ENCODE results near the gene NFS1.

NFS1 gene

DNA sequence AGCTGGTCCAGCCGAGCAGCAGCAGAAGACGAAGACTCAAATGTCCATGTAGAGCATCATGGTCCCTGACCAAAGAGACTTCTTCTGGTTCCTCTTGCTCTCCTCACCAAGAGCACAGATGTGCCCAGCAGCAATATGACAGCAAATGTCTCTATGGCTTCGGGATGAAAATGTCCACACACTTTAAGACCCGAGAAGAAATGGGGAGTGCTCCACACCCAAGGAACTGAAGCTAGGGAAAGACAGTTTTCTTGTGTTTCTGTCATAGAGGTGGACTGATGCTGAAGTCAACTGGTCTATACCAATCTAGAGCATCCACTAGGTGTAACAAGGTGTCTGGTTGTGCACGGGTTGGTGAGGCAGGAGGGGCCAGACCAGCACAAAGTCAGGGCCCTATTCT is 29.9 kb downstream of the NFS1 start:
- no peak for DNase-seq

DNA sequence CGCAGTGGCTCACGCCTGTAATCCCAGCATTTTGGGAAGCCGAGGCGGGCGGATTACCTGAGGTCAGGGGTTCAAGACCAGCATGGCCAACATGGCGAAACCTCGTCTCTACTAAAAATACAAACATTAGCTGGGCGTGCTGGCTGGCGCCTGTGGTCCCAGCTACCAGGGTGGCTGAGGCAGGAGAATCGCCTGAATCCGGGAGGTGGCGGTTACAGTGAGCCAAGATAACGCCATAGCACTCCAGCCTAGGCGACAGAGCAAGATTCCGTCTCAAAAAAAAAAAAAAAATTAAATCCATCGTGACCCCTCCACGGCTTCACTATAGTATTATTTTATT is 33.2 kb downstream of the NFS1 start:
- DNase-seq: no peak

DNA sequence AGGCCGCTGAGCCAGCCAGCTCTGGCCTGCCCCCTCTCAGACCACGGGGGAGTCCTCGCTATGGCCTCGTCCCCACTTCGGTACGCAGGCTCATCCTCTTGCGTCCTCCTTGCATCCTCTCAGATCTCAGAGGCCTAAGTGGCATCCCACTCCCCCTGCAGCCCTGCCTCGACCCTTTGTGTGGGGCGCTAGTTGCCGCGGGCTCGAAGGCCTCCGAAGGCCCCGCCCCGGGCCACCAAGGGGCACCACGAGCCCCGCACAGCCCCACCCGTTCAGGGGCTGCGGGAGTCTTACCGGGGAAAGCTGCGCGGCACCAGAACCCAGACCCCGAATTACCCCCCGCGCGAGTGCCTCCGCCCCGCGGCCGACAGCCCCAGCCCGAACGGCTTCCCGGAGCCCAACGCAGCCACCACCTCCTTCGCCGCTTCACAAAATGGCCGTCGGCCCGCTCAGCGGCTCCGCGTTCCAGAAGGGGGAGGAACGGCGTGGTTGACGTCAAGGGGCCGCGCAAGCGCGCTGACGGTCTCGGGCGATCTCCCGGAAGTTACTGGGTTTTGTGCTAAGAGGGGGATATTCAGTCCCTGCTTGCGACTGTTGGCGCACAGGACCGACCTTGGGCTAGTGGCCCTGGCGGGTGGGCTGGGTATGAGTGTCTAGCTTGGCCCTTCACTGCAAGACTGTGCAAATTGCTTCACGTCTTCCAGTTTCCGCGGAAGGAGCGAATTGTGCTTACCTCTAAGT is 34.5 kb downstream of the NFS1 start, which contains the start of the genes CPNE1 and RBM12:
Gene CPNE1, minus strand, starts transcription at position 435 of the 741 bp plus-strand sequence. CDS start 31,977 bp downstream, outside the sequence.
Gene RBM12, minus strand, starts transcription at position 435 of the 741 bp plus-strand sequence. CDS start 9,578 bp downstream, outside the sequence.
- peak; percentile 88 for DNase-seq

DNA sequence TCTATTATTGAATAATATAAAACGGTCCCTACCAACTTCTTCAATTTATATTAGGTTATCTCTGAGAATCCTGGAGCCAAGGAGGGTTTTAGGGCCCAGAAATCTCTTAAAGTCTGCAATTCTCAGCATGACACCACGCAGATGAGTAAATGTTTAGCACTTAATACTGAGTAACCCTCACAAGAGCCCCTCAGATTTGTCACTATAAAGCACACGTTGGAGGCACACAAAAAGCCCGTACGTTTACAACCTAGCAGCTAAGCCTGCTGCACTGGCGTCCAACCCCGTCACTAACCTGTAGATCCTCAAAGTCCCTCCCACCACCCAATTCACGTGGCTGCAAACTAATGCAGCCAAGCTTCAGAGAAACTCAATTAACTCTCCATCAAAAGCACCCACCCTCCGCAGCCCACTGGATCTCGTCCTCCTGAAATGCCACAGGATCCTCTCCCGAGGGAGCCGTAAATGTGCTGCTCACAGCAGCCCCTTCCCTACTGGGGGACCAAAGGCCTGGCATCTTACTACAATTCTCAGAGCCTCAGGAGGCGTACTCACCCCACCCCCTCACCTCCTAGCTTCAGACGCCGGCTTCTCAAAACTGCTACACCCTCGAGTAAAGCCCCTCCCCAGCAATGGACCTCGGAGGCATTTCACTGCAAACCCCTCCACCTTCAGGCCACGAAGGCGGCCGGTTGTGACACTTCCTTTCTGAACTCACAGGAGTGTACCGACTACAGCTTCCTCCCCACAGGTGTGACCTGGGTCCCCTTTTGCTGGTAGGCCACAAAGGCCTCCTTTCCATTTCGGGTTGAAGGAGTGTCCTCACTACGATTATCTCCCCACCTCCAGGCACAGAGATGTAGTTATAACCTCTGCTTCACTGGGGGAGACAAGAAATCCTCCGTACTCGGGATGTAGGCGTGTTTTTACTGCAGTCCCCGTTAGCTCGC is 35.4 kb downstream of the NFS1 start:
- DNase-seq: peak; percentile 39

DNA sequence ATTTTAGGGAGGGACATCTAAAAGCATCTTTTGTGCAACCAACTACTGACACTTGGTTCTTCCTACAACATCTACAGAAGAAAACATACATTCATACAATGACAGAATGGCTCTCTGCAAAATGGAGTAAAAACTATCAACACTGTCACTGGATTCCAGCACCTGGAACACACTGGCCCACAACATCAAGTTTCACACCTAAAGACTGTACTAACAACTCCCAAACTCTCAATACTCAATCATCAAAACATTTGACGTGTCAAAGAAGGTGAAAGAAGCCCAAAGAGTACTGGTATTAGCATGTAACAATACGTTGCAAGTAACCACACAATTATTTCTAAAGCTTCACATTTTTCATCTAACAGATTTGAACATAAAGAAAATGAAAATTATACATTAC is 36.6 kb downstream of the NFS1 start:
- no peak for DNase-seq

DNA sequence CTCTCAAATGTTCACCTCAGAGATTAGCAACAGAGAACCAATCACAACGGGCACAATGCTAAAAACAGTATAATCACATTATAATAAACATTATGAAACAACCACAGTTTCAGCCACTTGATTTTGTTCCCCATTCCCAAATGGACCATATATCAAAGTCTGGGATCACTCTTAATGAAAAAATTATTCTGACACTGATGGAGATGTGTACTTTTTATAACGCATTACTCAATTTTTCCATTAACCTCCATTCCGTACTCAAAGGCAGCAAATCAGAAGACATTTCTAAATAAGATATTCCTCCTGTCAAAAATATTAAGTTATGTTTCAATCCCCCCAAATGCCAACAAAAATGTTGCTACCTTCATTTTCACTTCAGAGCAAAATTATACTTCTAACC is 37.2 kb downstream of the NFS1 start:
- no peak for DNase-seq

DNA sequence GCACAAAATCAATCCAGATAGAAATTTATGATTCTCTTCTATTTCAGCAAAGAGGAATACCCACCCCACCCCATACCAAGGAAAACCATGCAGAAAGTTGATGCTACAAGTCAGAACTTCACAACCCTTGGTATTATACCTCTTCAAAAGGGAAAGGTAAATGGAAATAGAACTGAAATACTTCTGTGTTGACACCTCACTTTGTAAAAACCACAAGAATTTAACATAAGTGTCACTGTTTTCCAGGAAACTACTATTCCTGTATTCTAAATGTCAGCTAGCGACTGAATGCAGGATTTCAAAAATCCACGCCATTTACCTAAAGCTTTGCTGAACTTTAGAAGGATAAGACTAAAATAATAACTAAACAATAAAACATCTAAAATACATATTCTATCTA is 38.1 kb downstream of the NFS1 start:
- DNase-seq: no peak

DNA sequence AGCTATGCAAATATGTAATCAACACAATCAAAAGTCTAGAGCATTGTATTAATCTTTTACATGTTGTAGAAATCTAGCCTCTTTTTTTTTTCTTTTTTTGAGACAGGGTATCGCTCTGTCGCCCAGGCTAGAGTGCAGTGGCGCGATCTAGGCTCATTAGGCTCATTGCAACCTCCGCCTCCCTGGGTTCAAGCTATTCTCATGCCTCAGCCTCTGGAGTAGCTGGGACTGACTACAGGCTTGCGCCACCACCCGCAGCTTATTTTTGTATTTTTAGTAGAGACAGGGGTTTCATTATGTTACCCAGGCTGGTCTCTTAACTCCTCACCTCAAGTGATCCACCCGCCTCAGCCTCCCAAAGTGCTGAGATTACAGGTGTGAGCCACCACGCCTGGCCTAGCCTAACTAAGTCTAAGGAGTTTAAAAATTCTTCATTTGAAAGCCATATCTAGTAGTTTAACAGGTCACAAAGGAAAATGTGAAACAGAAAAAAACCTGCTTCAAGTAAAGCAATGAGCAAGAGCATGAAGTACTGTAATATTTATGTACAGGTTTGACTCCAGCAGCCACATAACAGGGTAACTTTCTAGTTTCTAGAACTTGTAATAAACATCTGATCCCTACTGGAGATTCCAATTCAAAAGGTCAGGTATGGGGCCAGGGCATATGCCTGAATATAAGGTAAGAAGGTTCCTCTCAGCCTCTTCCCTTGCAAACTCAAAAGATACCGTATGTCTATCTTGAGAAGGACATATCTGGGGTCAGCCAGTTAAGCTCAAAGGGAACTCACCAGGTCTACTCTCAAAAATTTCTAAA is 38.8 kb downstream of the NFS1 start:
- DNase-seq: peak; percentile 22

DNA sequence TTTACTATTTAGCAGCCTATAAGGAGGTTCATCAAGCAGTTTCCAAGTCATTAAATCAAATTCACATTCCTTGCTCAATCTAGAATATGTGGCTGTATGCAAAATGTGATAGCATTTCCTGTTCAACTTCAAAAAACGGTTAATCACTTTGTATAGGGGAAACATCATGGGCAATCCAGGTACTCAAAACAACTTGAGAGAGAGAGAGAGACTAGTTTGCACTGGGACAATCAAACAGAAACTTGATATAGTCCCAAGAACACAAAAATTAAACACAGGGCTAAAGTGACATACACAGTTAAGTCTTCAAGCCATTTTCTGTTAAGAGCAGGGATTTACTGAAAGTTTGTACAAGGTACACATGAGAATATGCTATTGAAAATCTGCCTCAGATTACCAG is 41.9 kb downstream of the NFS1 start:
- no peak for DNase-seq

DNA sequence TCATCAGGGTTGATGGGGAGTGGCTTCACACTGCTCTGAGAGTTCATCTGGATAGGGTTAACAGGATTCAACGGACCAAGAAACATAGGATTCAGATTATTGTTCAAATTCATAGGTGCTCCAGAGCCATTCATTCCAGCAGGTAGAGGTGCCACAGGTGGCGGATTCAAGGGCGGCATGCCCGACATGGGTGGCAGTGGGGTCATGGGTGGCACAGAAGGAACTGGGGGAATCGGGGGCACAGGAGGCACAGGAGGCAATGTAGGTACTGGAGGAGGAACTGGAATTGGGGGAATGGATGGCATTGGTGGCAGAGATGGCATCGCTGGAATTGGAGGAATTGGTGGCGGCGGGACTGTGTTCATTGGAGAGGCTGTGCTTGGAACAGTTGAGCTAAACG is 44.7 kb downstream of the NFS1 start:
- DNase-seq: no peak

DNA sequence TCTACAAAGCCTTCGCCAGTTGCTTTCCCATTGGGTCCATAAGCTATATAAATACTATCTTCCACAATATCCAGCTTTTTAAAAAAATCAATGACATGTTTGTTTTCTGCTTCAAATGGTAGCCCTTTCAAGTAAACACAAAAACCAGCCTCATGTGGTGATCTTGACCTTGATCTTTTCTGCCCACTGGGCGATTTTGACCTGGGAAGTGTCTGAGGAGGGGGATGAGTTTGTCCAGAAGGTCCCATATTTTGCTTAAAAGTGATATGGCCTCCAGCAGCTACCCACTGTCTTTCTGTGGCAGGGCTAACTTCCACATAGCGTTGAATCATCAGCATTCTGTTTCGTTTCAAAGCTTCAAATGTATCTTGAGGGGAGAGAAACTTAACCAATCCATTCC is 45.3 kb downstream of the NFS1 start:
- DNase-seq: no peak

DNA sequence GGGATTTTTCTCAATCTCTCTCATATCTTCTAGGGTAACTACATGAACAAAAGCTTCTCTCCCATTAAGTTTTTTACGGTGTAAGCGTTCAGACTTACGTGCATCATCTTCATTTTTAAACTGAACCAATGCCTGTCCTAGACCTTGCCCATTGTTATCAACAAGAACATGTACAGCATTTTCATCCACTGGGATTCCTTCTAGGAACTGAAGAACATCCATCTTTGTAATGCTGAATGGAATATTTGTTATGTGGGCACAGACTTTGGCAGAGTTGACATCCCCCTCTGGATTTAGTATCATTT is 45.8 kb downstream of the NFS1 start:
- DNase-seq: no peak

DNA sequence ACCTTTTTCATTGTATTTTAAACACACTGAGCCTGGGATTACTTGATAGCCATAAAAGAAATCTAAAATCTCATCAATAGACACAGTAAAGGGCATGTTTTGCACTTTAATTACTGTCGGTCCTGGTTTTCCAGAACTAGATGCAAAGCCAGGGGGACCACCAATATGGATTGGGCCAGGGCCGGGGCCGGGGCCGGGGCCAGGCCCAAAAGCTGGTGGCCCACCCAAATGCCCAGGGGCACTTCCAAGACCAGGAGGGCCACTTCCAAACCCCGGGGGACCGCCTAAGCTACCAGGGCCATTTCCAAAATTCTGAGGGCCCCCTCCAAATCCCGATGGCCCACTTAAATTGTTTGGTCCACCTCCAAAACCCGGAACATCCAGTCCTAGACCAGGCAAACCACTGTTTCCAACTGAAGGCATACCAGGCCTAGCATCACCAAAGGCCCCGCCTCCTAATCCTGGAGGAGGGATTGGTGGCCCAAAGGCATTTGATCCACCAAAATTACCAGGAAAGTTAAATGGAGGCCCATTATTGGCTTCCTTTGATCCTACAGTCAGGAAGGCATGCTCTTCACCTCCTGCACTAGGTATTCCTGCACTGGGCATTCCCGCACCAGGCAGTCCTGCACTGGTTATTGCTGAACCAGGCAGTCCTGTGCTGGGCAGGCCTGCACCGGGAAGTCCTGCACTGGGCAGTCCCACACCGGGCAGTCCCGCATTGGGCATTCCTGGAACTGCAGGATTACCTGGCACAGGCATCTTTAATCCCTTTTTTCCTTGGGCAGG is 46.3 kb downstream of the NFS1 start:
- no peak for DNase-seq

DNA sequence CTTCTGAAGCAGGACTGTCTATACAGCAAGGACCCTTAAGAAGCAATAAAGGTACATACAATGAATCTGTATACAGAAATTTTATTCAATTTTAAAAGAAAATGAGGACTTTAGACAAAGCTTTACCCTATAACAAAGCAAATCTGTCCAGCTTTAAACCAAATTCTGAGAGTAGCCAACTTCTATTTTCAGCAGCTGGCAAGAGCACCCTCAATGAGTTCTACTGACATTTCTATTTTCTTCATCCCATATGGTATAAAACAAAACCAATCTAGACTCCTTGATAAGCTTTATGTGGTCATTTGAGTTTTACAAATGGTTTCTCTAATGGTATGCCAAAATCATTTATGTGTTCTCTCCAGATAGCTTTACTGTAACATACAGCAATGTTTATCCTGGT is 47.2 kb downstream of the NFS1 start:
- no peak for DNase-seq

DNA sequence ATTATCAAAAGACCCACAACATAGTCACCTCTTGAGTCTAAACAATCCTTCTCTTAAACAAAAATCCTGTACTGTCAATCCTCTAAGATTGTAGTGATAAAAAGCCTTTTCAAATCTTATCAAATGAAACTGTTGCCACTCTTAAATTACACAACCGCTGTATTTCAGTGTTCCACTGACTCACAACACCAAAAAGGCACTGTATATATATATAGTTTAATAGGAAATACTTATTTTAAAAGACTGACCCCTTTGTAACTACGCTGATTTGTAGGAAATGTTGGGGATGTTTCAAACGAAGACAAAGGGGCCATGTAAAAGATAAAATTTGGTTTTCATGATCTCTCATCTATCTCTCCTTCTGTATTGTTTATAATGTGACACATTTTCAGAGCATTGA is 48.5 kb downstream of the NFS1 start:
- no peak for DNase-seq

DNA sequence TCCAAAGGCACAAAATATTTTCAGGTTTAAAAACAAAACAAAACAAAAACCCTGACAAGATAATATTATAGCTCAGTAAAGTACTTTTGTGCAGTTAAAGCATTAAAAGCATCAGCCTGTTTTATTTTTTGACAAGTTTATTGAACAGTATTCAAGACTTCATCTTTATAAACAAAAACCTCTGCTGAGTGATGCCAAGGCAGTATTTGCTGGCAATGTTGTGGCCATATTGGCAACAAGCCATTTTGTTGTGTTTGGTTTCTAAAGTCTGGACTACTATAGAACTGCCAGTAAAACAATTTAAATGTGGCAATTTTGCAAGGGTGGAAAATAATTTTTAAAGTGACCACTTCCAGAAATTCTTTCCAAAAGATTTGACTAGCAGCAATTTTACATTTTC is 50.3 kb downstream of the NFS1 start:
- DNase-seq: no peak

DNA sequence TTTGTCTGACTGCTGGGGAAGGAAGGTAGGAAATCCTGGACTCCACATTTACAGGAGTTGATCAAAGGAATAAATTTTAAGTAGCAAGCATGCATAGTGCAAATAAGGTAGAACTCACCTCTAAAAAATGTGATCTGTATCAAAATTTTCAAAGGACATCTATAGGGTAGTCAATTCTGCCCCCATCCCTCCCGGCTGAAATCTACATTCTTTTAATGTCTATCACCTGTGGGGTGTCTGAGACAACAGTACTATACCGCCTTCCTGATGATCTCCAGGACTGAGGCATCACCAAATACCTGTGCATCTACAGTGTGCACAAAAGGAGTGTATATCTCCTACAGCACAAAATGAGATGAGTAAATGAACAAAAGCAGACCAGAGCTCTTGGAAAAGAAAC is 54.3 kb downstream of the NFS1 start:
- no peak for DNase-seq

DNA sequence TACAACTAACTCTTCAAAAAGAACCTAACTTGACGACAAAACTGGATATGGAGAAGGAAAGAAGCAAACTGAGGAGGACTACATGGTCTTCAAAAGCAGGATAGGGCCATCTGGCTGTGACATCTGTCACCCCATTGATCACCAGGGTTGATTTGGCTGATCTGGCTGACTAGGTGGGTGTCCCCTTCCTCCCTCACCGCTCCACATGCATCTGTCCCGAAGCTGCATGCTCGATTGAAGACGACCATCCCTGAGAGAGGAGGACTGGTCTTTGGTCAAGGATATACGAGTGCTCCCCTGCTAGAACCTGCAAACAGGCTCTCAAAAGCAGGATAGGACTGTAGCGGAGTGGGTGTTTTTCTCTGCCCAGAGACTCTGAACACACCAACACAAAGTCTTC is 56.1 kb downstream of the NFS1 start:
- DNase-seq: no peak

DNA sequence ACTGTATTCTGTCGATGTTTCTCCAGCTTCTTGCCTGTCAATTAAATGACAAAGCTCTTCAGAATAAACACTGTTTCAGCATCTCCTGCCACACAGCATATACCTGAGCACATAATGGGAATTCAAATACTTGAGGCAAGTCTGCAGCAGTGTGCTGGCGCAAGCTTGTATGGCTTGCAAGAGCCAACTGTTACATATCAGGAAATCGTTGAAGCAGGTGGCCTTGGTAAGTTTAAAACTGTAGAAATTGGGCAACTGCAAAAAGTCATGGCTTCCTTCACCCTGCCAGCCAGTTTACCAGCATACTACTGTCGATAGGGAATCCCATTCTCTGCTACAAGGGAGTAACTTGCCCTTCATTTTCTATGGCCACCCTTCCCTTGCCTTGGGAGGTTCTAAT is 57.4 kb downstream of the NFS1 start:
- no peak for DNase-seq

DNA sequence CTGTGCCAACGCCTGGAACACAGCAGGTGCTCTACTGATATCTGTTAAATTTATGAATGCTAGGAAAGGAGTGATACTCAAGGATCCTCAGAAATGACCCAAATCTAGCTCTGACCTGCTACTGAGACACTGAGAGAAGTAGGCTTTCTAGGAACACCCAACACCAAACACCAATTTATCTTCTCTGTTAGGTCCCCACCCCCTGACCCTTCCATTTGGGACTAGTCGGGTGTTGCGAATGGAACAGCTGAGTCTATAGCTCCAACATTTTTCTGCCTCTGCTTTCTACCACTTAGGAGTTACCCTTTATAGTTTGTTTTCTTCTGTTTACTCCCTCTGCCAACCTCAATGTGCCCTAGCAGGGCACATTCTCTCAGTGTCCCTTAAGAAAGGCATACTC is 58.4 kb downstream of the NFS1 start:
- DNase-seq: no peak

DNA sequence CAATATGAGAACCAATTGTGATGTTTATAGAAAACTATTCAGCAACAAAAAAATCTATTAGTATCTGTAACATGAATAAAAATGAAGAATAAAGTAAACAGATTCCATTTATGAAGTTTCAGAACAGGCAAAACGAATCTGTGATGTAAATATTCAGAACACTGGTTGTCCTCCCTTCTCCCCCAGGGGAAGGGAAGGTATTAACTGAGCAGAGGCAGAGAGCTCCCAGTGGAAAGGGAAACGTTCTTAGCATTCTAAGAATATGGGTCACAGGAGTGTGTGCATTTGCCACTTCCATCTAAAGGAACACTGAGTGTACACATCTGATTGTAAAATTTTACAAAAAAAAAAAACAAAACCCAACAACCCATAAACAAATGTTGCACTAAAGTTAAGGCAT is 60.4 kb downstream of the NFS1 start:
- DNase-seq: no peak

DNA sequence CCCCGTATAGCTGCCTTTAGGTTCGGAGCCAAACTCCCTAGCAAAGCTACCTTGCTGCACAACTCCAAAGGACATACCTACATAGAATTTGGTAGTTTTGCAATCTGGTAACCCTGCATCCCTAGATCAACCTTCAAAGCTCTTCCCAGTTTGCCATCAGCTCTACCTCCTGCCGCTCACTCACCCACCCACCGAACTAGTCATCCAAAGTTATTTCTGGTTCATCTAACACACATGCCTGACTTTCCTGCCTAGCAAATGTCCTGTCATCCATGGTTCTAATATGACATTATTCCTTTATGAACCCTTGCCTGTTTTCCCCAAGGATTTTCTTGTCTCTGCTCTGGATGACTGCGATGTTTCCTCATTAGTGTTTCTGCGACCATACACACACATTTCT is 61.9 kb downstream of the NFS1 start:
- no peak for DNase-seq

DNA sequence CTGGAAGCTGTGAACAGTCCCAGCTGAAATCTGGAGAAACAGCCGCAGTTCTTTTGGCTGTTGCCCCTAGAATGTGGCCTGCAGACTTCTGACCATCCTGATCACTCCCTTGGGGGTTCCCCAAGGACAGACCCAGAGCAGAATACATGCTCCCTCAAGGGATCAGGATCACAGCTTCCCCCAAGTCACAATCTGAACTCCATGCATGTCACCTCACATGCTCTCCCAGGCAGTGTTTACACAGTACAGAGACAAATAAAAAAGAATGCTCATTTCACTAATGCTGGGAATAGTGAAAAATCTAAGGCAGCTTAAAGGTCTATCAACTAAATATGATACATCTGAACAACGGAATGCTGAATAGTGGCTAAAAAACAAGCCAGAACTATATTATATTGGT is 63.1 kb downstream of the NFS1 start:
- DNase-seq: no peak
